HEK293 (cell line): ENCODE measurements around the gene CD33.

Experiments
- CTCF ChIA-PET: fragments of 350-600 bp; formaldehyde crosslinking; extraction: SDS; loops from one replicate; lab custom pipeline; 2021; ENCODE audit warnings: antibody characterized with exemption; lab: Yijun Ruan, JAX
- POLR2A ChIA-PET: fragments of 300-600 bp; formaldehyde crosslinking; extraction: SDS; loops from one replicate; lab custom pipeline; 2020; ENCODE audit warnings: antibody characterized with exemption, inconsistent platforms; lab: Yijun Ruan, JAX
- H3K27ac ChIP-seq: fragments of 200-500 bp; sonication (Bioruptor generic); 2 replicates; pipeline ENCODE4 v1.5.1; 2014; ENCODE audit warnings: low read depth, low read length, control low read depth, inconsistent platforms; ENCODE audit errors: extremely low read depth
- H3K36me3 ChIP-seq, 2 experiments: fragments of 200-500 bp in 1 of 2; sonication (Bioruptor generic) in 1 of 2; 1 replicate in 1 of 2; 2 replicates in 1 of 2; pipeline ENCODE4 v1.5.1; 2014 to 2017; ENCODE audit warnings: inconsistent platforms in 2 of 2, low read length in 2 of 2; ENCODE audit not compliant: control insufficient read depth in 2 of 2, insufficient read depth in 1 of 2
- H3K4me1 ChIP-seq: fragments of 200-500 bp; sonication (Bioruptor generic); 2 replicates; pipeline ENCODE4 v1.5.1; 2014; ENCODE audit warnings: mild to moderate bottlenecking, low read length, inconsistent platforms; ENCODE audit not compliant: control insufficient read depth, insufficient read depth
- H3K4me3 ChIP-seq: 2 replicates; pipeline ENCODE4 v1.5.1; 2011; ENCODE audit warnings: low read depth, mild to moderate bottlenecking, control low read depth, low read length, moderate library complexity
- H3K9me3 ChIP-seq: fragments of 200-500 bp; sonication (Bioruptor generic); 2 replicates; pipeline ENCODE4 v1.5.1; 2014; ENCODE audit warnings: low read depth, low read length, inconsistent platforms; ENCODE audit not compliant: control insufficient read depth, insufficient read depth
- GLI4 ChIP-seq: fragments of 450-650 bp; formaldehyde crosslinking; IDR thresholded peaks from 2 replicates; pipeline ENCODE4 v1.5.1; 2016; ENCODE audit warnings: missing biosample characterization, missing genetic modification characterization
- KLF10 ChIP-seq: fragments of 450-650 bp; IDR thresholded peaks from 2 replicates; pipeline ENCODE4 v1.5.1; 2018; ENCODE audit warnings: missing biosample characterization, mild to moderate bottlenecking, missing genetic modification characterization
- KLF16 ChIP-seq: fragments of 450-650 bp; formaldehyde crosslinking; IDR thresholded peaks from 2 replicates; pipeline ENCODE4 v1.5.1; 2017; ENCODE audit warnings: missing biosample characterization, missing genetic modification characterization
- MYNN ChIP-seq: fragments of 450-650 bp; formaldehyde crosslinking; IDR thresholded peaks from 2 replicates; pipeline ENCODE4 v1.5.1; 2016; ENCODE audit warnings: missing biosample characterization, missing genetic modification characterization, borderline replicate concordance
- SCRT1 ChIP-seq: fragments of 450-650 bp; formaldehyde crosslinking; IDR thresholded peaks from 2 replicates; pipeline ENCODE4 v1.5.1; 2016; ENCODE audit warnings: missing biosample characterization, missing genetic modification characterization, borderline replicate concordance
- SETDB1 ChIP-seq: IDR thresholded peaks from one replicate; pipeline ENCODE4 v1.6.1; 2017; ENCODE audit warnings: mild to moderate bottlenecking, low read length, moderate library complexity, mixed read lengths; ENCODE audit not compliant: insufficient read length
- ZBTB26 ChIP-seq: fragments of 450-650 bp; formaldehyde crosslinking; optimal IDR thresholded peaks from 2 replicates; pipeline ENCODE3; 2016; ENCODE audit warnings: missing biosample characterization, mild to moderate bottlenecking, missing genetic modification characterization
- ZBTB8A ChIP-seq: fragments of 450-650 bp; formaldehyde crosslinking; IDR thresholded peaks from 2 replicates; pipeline ENCODE4 v1.5.1; 2016; ENCODE audit warnings: missing biosample characterization, missing genetic modification characterization
- ZNF112 ChIP-seq: fragments of 450-650 bp; formaldehyde crosslinking; IDR thresholded peaks from 2 replicates; pipeline ENCODE4 v1.5.0; 2017; ENCODE audit warnings: missing biosample characterization, missing genetic modification characterization
- ZNF148 ChIP-seq: fragments of 450-650 bp; formaldehyde crosslinking; IDR thresholded peaks from 2 replicates; pipeline ENCODE4 v1.5.0; 2017; ENCODE audit warnings: missing biosample characterization, missing genetic modification characterization, borderline replicate concordance
- ZNF155 ChIP-seq: fragments of 450-650 bp; formaldehyde crosslinking; IDR thresholded peaks from 2 replicates; pipeline ENCODE4 v1.5.1; 2016; ENCODE audit warnings: missing biosample characterization, missing genetic modification characterization
- ZNF174 ChIP-seq: fragments of 450-650 bp; formaldehyde crosslinking; IDR thresholded peaks from 2 replicates; pipeline ENCODE4 v1.5.0; 2017; ENCODE audit warnings: missing biosample characterization, mild to moderate bottlenecking, missing genetic modification characterization
- ZNF211 ChIP-seq: fragments of 450-650 bp; formaldehyde crosslinking; IDR thresholded peaks from 2 replicates; pipeline ENCODE4 v1.5.1; 2016; ENCODE audit warnings: low read depth, missing biosample characterization, missing genetic modification characterization
- ZNF248 ChIP-seq: fragments of 450-650 bp; formaldehyde crosslinking; IDR thresholded peaks from 2 replicates; pipeline ENCODE4 v1.5.1; 2017; ENCODE audit warnings: missing biosample characterization, missing genetic modification characterization
- ZNF274 ChIP-seq, 2 experiments: fragments of 200-500 bp in 1 of 2; fragments of 450-650 bp in 1 of 2; sonication (Bioruptor generic) in 1 of 2; formaldehyde crosslinking in 1 of 2; IDR thresholded peaks; 2 replicates each; pipeline versions ENCODE4 v1.5.1 to v1.6.1; 2014 to 2016; ENCODE audit warnings: borderline replicate concordance in 1 of 2, inconsistent platforms in 1 of 2, low read length in 1 of 2, missing biosample characterization in 1 of 2, missing genetic modification characterization in 1 of 2
- ZNF324 ChIP-seq: fragments of 450-650 bp; formaldehyde crosslinking; IDR thresholded peaks from 2 replicates; pipeline ENCODE4 v1.5.1; 2016; ENCODE audit warnings: missing biosample characterization, missing genetic modification characterization
- ZNF510 ChIP-seq: fragments of 450-650 bp; formaldehyde crosslinking; IDR thresholded peaks from 2 replicates; pipeline ENCODE4 v1.5.1; 2018; ENCODE audit warnings: mild to moderate bottlenecking, missing genetic modification characterization, missing biosample characterization; ENCODE audit not compliant: insufficient replicate concordance
- ZNF623 ChIP-seq: fragments of 450-650 bp; formaldehyde crosslinking; IDR thresholded peaks from 2 replicates; pipeline ENCODE4 v1.5.1; 2016; ENCODE audit warnings: missing biosample characterization, missing genetic modification characterization
- ZNF626 ChIP-seq: fragments of 450-650 bp; sonication (Bioruptor Pico); formaldehyde crosslinking; IDR thresholded peaks from 2 replicates; pipeline ENCODE4 v1.5.1; 2018; ENCODE audit warnings: missing biosample characterization, missing genetic modification characterization, inconsistent platforms
- ZNF654 ChIP-seq: fragments of 450-650 bp; formaldehyde crosslinking; IDR thresholded peaks from 2 replicates; pipeline ENCODE4 v1.5.1; 2016; ENCODE audit warnings: low read depth, missing biosample characterization, missing genetic modification characterization
- ZNF664 ChIP-seq: fragments of 450-650 bp; formaldehyde crosslinking; IDR thresholded peaks from 2 replicates; pipeline ENCODE4 v1.5.1; 2016; ENCODE audit warnings: missing biosample characterization, missing genetic modification characterization
- ZNF777 ChIP-seq: fragments of 450-650 bp; formaldehyde crosslinking; IDR thresholded peaks from 2 replicates; pipeline ENCODE4 v1.5.1; 2017; ENCODE audit warnings: missing biosample characterization, missing genetic modification characterization, borderline replicate concordance
- ZSCAN23 ChIP-seq: fragments of 450-650 bp; formaldehyde crosslinking; IDR thresholded peaks from 2 replicates; pipeline ENCODE4 v1.5.1; 2016; ENCODE audit warnings: missing biosample characterization, missing genetic modification characterization
- TF ChIP-seq, protein P1 (sequence below): IDR thresholded peaks from 2 replicates; pipeline ENCODE4 v1.6.1; 2011; ENCODE audit warnings: mild to moderate bottlenecking, low read depth, low read length, borderline replicate concordance
- TF ChIP-seq, protein P2 (sequence below): fragments of 450-650 bp; formaldehyde crosslinking; IDR thresholded peaks from 2 replicates; pipeline ENCODE4 v1.5.1; 2016; ENCODE audit warnings: missing biosample characterization, missing genetic modification characterization
- TF ChIP-seq, protein P3 (sequence below): fragments of 450-650 bp; formaldehyde crosslinking; IDR thresholded peaks from 2 replicates; pipeline ENCODE4 v1.5.1; 2017; ENCODE audit warnings: missing biosample characterization, missing genetic modification characterization

Gene CD33

GRCh38 chr19:51277112-51277511 is 52.2 kb downstream of the CD33 start (continued):
- no peak for TF ChIP-seq ZSCAN23 (tag by site-specific recombination)
- TF ChIP-seq, protein P1, sequence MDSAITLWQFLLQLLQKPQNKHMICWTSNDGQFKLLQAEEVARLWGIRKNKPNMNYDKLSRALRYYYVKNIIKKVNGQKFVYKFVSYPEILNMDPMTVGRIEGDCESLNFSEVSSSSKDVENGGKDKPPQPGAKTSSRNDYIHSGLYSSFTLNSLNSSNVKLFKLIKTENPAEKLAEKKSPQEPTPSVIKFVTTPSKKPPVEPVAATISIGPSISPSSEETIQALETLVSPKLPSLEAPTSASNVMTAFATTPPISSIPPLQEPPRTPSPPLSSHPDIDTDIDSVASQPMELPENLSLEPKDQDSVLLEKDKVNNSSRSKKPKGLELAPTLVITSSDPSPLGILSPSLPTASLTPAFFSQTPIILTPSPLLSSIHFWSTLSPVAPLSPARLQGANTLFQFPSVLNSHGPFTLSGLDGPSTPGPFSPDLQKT: no peak
- TF ChIP-seq, all 188 proteins: peak for 0

DNA sequence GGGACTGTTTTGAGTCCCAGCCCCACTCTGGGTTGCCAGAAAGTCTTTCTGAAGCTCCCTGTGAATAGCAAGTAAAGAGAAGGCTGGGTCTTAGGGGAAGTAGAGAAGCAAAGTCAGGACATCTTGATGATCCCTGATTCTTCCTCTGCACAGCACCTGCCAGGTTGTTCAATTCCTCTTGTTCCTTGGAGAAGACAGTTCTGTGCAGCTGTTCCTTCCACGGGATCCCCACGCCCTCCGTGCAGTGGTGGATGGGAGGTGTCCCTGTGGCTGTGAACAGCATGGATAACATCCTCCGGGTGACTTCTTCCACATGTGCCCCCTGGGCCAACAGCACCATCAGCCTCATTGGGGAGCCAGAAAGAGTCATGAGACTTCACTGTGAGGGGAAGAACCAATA is 57.5 kb downstream of the CD33 start:
- no peaks in the 10 kb centered on the region for H3K4me1 ChIP-seq
- no peaks in the 10 kb centered on the region for H3K9me3 ChIP-seq
- H3K36me3 ChIP-seq: no peaks in the 10 kb centered on the region
- no peak for TF ChIP-seq SETDB1
- no peak for TF ChIP-seq ZNF626 (tag by site-specific recombination)
- no peak for TF ChIP-seq ZNF174 (tag by site-specific recombination)
- no peak for TF ChIP-seq GLI4 (tag by site-specific recombination)
- no peak for TF ChIP-seq ZNF777 (tag by site-specific recombination)
- no peak for TF ChIP-seq ZNF112
- TF ChIP-seq ZNF155 (tag by site-specific recombination): no peak
- no peak for TF ChIP-seq KLF16
- H3K4me3 ChIP-seq: no peak overlapping the region
- CTCF ChIA-PET: interaction anchor here (0.6 to 0.9 kb wide), 3 partner anchors 139 to 160 kb away, joined by 3 to 5 read pairs (median 3); no protein-coding TSS in a partner anchor
- POLR2A ChIA-PET: interaction anchor here (0.6 kb wide), 1 partner anchor 289 kb away, joined by 6 read pairs; the partner anchor contains the start of gene ZNF175
- H3K27ac ChIP-seq: no peak overlapping the region

- H3K4me3 ChIP-seq: no peak overlapping the region
- H3K4me1 ChIP-seq: no peaks in the 10 kb centered on the region
- H3K36me3 ChIP-seq: no peaks in the 10 kb centered on the region
- H3K27ac ChIP-seq: no peak overlapping the region
- ChIA-PET POLR2A (no interaction called here), CTCF (no interaction called here)
- H3K9me3 ChIP-seq: no peaks in the 10 kb centered on the region
- TF ChIP-seq ZNF654 (tag by site-specific recombination) (no peak), SCRT1 (tag by site-specific recombination) (no peak), ZNF148 (tag by site-specific recombination) (no peak), ZBTB26 (no peak), ZNF274 (IDR thresholded peaks at IDR 0.05; ENCODE audit: low read length) (no peak), ZNF274 (tag by site-specific recombination; IDR thresholded peaks at IDR 0.05; ENCODE audit: borderline replicate concordance) (no peak), ZNF211 (tag by site-specific recombination) (no peak), ZNF664 (tag by site-specific recombination) (no peak), ZBTB8A (tag by site-specific recombination) (no peak), ZNF510 (tag by site-specific recombination) (no peak), ZNF623 (tag by site-specific recombination) (no peak), ZNF248 (no peak), MYNN (tag by site-specific recombination) (no peak), KLF10 (tag by site-specific recombination) (no peak), ZNF324 (tag by site-specific recombination) (no peak)
- TF ChIP-seq, protein P2, sequence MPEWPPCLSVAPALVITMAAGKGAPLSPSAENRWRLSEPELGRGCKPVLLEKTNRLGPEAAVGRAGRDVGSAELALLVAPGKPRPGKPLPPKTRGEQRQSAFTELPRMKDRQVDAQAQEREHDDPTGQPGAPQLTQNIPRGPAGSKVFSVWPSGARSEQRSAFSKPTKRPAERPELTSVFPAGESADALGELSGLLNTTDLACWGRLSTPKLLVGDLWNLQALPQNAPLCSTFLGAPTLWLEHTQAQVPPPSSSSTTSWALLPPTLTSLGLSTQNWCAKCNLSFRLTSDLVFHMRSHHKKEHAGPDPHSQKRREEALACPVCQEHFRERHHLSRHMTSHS (tag by site-specific recombination): no peak
- TF ChIP-seq, protein P3, sequence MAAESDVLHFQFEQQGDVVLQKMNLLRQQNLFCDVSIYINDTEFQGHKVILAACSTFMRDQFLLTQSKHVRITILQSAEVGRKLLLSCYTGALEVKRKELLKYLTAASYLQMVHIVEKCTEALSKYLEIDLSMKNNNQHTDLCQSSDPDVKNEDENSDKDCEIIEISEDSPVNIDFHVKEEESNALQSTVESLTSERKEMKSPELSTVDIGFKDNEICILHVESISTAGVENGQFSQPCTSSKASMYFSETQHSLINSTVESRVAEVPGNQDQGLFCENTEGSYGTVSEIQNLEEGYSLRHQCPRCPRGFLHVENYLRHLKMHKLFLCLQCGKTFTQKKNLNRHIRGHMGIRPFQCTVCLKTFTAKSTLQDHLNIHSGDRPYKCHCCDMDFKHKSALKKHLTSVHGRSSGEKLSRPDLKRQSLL (tag by site-specific recombination): no peak
Measured at GRCh38 chr19:51285682-51286081, 60.8 kb downstream of the CD33 start.
